Stimulated activated effector memory CD8-positive, alpha-beta T cell treated with anti-CD3 and anti-CD28 coated beads, Interleukin-12 subunit alpha, Interleukin-12 subunit beta, amount 100 ng/mL, for 72 hours (primary cell): Measurements from ENCODE around the gene CMTM4.
A peak's percentile ranks its signal among the peaks of the same experiment; 100 is the strongest.

Experiments used
- ATAC-seq: fragments of 150-1000 bp; cut with Tn5 transposase; 2 replicates; pipeline ENCODE4 v1.10.0; 2021
- DNase-seq, 2 donors: peaks; one replicate each; pipeline ENCODE4 v3.0.0; 2021 to 2022; ENCODE audit warnings: low spot score in 2 of 2
- H3K27ac Mint-ChIP-seq: one replicate; pipeline ENCODE4 v1.8.0; 2022; ENCODE audit warnings: mild to moderate bottlenecking, mixed read lengths
- H3K36me3 Mint-ChIP-seq: one replicate; pipeline ENCODE4 v1.8.0; 2022; ENCODE audit warnings: mild to moderate bottlenecking, mixed read lengths
- H3K4me1 Mint-ChIP-seq: one replicate; pipeline ENCODE4 v1.8.0; 2022; ENCODE audit warnings: mixed read lengths
- H3K4me3 Mint-ChIP-seq: one replicate; pipeline ENCODE4 v1.8.0; 2022; ENCODE audit warnings: mild to moderate bottlenecking, mixed read lengths
- H3K9me3 Mint-ChIP-seq: one replicate; pipeline ENCODE4 v1.8.0; 2022; ENCODE audit warnings: mixed read lengths

The CMTM4 gene

DNA sequence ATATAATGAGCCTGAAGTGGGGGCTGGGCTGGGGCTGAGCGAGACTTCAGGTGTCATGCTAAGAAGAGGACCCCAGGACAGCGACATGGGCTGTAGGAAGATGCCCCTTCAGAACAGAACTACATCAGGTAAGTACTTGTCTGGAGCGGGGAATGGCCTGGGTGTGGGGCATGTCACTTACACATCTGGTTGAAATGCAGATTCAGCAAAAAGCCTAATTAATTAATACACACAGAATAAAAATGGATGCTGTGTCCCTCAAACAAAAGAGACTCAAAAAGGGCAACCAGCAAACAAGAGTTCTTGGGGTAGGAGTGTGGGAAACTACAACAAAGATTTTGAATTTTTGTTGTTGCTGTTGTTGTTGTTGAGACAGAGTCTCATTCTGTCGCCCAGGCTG lies 105.5 kb downstream of the CMTM4 start:
- no peak overlapping the region for H3K27ac Mint-ChIP-seq
- no peaks in the 10 kb centered on the region for H3K9me3 Mint-ChIP-seq
- ATAC-seq (no peak), DNase-seq (no peak)
- peaks cover 7% of the 10 kb centered on the region for H3K36me3 Mint-ChIP-seq
- H3K4me1 Mint-ChIP-seq = peaks cover 17% of the 10 kb centered on the region
- H3K4me3 Mint-ChIP-seq = no peak overlapping the region

DNA sequence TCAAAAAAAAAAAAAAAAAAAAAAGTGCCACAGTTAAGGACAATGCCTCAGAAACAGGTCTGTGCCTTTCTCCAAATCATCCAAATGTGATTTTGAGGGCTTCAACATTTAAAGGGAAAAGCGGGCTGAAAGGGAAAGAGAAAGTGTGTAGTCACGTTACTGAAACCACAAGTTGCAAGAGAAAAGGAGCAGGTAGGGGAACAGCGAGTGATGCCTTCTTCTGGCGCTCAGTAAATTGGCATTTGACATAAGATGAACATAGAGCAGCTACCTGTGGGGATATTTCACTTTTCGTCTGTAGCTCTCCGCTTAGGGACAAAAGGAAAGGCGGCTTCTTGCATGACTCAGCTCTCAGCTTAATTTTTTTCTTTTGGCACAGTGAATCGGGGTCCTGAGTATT lies 106.2 kb downstream of the CMTM4 start:
- no peaks in the 10 kb centered on the region for H3K9me3 Mint-ChIP-seq
- DNase-seq (no peak), ATAC-seq (no peak)
- peaks cover 17% of the 10 kb centered on the region for H3K4me1 Mint-ChIP-seq
- H3K4me3 Mint-ChIP-seq = peak overlapping the region; percentile 65
- peaks cover 7% of the 10 kb centered on the region for H3K36me3 Mint-ChIP-seq
- H3K27ac Mint-ChIP-seq = no peak overlapping the region

DNA sequence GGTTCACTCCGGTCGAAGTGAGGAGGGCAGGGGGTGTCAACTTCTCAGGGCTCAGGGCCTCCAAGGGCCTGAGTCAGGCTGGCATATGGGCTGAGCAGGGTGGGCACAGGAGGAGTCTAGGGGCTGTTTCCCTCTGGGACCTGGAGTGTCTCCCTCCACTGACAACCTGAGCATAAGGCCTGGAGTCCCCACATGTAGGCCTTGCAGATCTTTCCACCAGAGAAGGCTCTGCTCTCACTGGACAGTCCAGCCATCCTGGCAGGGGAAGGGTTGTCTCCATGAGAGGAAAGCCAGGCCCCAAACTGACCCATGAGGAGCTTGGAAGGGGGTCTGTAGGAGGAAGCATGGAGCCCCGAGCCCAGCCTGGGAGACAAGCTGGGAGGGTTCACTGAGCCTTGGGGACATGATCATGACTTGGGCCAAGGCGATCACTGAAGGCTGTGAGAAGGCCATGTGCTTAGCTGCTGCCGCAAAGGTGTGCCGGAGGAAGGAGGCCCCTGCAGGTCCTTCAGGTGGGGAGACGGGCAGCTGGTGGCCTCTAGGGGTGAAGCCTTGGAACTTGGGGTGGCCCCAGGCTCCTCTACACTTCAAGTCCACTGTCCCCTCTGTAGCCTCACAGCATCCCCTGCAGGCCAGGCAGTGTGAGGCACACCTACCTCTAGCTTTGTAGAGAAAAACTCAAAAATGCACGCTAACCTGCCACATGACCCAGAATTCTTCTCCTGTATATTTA lies 107.4 kb downstream of the CMTM4 start:
- H3K36me3 Mint-ChIP-seq = peaks cover 7% of the 10 kb centered on the region
- H3K4me1 Mint-ChIP-seq = peaks cover 17% of the 10 kb centered on the region
- ATAC-seq = peak; percentile 97
- peak overlapping the region; percentile 65 for H3K4me3 Mint-ChIP-seq
- peak in 1 of 2 donors; percentile 71 for DNase-seq
- H3K27ac Mint-ChIP-seq = peak overlapping the region; percentile 43
- H3K9me3 Mint-ChIP-seq = no peaks in the 10 kb centered on the region

DNA sequence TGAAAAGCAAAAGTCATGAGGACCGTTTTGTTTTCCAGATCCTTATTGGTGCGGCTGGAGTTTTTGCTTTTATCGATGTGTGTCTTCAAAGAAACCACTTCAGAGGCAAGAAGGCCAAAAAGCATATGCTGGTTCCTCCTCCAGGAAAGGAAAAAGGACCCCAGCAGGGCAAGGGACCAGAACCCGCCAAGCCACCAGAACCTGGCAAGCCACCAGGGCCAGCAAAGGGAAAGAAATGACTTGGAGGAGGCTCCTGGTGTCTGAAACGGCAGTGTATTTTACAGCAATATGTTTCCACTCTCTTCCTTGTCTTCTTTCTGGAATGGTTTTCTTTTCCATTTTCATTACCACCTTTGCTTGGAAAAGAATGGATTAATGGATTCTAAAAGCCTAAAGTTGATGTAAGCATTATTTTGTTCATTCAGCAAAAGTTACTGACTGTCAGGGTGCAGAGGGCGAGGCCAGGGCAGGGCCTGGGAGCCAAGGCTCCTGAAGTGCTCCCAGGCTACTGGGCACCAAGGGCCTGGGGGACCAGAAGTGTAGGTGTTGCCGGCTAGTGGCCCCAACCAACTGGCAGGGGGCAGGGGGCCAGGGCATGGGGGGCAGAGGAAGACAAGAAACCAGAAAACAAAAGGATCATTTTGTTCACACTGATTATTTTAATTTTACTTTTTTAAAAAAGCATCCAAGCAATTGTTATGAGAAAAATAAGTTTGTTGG lies 108.5 kb downstream of the CMTM4 start:
- no peak for DNase-seq
- Mint-ChIP-seq H3K4me3 (no peak overlapping the region), H3K9me3 (no peaks in the 10 kb centered on the region), H3K4me1 (peaks cover 17% of the 10 kb centered on the region), H3K36me3 (peaks cover 7% of the 10 kb centered on the region), H3K27ac (peak overlapping the region; percentile 54)
- ATAC-seq = no peak

DNA sequence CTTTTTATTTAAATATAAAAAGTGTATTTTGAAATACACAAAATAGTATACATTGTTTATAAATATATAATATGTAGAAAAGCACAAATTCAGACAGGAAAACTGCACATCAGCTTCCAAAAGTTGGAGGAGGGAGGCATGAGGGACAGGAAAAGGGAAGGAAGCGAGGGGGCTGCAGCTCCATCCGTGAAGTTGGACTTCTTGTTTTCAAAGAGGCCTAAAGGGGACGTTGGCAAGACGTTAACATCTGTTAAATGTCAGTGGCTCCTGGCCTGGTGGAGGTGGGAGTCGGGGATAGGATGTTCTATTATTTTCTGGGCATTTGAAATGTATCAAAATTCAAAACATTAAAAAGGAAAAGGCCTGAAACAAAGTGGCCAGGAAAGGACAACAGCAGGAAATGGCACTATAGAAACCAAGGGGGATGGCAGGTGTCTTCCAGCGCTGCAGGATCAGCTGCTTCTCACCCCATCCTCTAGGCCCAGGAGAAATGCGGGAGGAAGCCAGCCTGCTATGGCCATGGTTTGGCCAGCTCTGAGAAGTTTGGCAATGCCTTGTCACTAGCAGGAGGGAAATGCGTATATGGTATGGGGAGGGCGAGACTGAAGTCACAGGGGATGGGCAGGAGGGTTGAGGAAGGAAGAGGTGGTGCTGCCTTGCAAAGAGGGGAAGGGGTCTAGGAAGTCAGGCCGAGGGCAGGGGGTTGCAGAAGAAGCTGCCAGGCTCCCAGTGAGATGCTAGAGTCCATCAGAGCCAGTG lies 110.9 kb downstream of the CMTM4 start:
- ATAC-seq (no peak), DNase-seq (no peak)
- Mint-ChIP-seq H3K9me3 (no peaks in the 10 kb centered on the region), H3K36me3 (peaks cover 7% of the 10 kb centered on the region), H3K4me1 (peaks cover 23% of the 10 kb centered on the region), H3K27ac (no peak overlapping the region), H3K4me3 (no peak overlapping the region)

DNA sequence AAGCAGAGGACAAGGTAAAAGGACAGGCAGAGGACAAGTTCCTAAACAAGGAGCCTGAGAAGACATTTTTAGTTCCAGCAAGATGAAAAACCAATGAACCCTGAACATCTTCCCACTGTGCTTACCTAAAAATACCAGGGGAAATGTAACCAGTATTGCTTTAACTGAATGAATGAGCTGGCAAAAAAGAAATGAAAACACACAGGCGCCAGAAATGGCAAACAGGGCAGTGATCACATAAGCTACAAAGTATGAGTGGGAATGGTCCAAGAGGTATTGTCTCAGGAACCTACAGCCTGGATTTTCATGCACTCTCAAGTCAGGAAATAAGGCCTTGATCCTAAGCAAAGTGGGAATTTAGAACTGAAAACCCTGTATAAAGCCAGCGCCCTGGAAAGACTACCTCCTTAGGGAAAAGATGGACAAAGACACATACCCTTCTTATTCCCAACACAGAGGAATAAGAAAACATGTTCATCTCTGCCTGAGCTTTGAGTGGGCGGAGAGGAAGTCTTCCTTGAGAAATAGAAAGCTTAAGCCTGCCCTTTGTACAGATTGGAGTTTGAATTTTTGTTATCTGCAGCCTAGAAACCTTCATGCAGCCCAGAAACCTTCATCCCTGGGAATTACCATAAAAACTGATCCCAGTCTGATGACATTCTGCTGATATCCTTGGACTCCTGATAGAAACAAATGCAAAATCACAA lies 115.1 kb downstream of the CMTM4 start:
- Mint-ChIP-seq H3K9me3 (no peaks in the 10 kb centered on the region), H3K27ac (no peak overlapping the region), H3K4me1 (peaks cover 27% of the 10 kb centered on the region), H3K36me3 (no peaks in the 10 kb centered on the region), H3K4me3 (no peak overlapping the region)
- DNase-seq (no peak), ATAC-seq (no peak)

DNA sequence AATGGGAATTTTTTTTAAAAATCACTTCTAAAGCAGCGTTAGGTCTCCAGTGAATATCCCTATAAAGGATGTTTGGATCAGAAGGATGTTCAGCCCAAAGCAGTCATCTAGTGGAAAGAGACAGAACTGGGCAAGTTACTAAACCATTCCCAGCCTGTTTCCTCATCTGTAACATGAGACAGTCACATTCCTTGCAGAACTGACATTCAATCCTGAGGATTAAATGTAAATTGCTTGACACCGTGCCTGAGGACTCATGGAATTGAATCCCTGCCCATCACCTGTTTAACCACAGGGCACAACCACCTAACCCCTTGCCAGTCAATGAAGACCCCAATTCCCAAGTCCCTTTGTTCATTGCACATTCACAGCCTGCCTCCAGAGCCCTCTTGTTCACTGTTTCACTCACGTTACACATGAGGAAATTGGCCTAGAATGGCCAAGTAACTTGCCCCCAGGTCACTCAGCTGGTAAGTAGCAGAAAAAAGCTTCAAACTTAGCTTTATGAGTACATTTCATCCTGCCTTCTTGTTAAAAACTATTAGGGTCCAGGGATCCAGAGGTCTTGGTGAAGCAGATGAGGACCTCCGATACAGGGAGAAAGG lies 115.8 kb downstream of the CMTM4 start:
- Mint-ChIP-seq H3K4me3 (no peak overlapping the region), H3K27ac (no peak overlapping the region), H3K36me3 (no peaks in the 10 kb centered on the region), H3K4me1 (peaks cover 27% of the 10 kb centered on the region), H3K9me3 (no peaks in the 10 kb centered on the region)
- no peak for DNase-seq
- ATAC-seq = no peak

DNA sequence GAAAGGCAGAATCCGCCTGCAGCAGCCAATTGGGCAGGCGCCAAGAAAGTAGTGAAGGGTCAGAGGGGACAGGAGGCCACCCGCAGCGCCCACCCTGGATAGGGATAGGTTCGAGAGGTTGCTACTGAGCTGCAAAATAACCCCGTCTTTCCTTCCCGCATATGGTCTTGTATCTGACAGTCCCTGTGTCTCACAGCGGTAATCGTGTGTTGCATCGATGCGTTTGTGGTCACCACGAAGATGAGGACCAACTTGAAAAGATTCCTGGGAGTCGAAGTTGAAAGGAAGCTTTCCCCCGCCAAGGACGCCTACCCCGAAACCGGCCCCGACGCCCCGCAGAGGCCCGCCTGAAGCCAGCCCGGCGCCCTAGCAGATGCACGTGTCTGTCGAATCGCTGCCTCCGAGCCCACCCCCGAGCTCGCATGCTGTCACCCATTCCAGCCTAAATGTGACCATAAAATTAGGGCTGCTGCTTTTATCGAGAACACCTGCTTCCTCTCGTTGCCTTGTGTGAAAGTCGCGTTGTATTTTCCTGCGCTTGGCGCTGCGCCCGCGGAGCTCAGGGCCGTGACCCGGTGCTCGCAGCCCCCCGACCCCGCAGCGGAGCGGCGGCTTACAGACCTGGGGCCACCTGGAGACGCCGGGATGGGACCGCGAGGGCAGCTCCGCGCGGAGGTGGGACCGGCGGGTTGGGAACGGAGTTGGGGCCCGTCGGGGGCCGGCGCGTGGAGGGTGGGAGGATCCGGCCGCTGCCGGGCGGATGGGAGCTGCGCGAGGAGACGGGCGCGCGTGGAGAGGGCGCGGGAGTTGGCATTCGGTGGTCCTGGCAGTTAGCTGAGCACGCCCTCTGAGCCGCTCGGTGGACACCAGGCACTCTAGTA lies 117.7 kb downstream of the CMTM4 start, which contains the start of gene CMTM2:
CMTM2 (plus strand) TSS at position 813 of the 881 bp plus-strand sequence. CDS start 145 bp downstream, outside the sequence.
- no peaks in the 10 kb centered on the region for H3K9me3 Mint-ChIP-seq
- H3K27ac Mint-ChIP-seq = peak within 1 kb of the TSS; percentile 74
- peaks cover 27% of the 10 kb centered on the region for H3K4me1 Mint-ChIP-seq

DNA sequence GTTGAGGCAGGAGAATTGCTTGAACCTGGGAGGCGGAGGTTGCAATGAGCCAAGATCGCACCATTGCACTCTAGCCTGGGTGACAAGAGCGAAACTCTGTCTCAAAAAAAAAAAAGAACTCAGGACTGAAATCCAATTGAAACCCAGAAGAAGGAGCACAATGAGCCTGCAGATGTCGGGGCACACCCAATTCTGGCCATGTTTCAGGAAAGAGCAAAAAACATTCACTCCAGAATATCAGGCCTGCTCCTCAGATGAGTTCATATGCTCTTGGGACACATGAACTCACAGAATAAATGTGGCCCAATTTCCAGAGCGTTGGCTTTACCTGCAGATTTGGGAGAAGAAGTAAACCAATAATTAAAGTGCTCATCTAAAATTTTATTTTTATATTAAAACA lies 120.2 kb downstream of the CMTM4 start:
- H3K27ac Mint-ChIP-seq = no peak overlapping the region
- no peak for DNase-seq
- peaks cover 40% of the 10 kb centered on the region for H3K4me1 Mint-ChIP-seq
- H3K36me3 Mint-ChIP-seq = peaks cover 18% of the 10 kb centered on the region
- no peak overlapping the region for H3K4me3 Mint-ChIP-seq
- ATAC-seq = no peak
- H3K9me3 Mint-ChIP-seq = no peaks in the 10 kb centered on the region

More for the DNA sequence above, 117.7 kb downstream of the CMTM4 start, which contains the start of gene CMTM2:
- peak within 1 kb of the TSS; percentile 60 for H3K4me3 Mint-ChIP-seq
- no peaks in the 10 kb centered on the region for H3K36me3 Mint-ChIP-seq
- no peak for DNase-seq
- ATAC-seq = peak; percentile 37

DNA sequence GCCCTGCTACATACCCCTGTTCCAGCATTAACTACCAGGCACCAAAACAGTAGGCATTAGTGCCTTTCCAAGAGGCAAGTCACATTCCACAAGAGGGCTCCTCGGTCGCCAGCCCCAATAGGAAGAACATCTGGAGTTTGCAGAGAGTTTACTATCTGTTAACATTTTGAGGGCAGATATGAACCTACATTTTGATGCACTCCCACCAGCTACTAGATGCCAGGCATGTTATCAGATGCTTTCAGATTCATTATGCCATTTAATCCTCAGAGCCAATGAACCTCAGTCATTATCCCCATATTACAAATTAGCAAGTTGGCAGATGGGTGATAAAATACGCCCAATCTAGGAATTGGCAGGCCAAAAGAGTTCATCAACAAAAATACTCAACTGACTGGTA lies 121.5 kb downstream of the CMTM4 start:
- Mint-ChIP-seq H3K4me1 (peaks cover 33% of the 10 kb centered on the region), H3K9me3 (no peaks in the 10 kb centered on the region), H3K4me3 (no peak overlapping the region), H3K36me3 (peaks cover 23% of the 10 kb centered on the region), H3K27ac (no peak overlapping the region)
- ATAC-seq = no peak
- no peak for DNase-seq

DNA sequence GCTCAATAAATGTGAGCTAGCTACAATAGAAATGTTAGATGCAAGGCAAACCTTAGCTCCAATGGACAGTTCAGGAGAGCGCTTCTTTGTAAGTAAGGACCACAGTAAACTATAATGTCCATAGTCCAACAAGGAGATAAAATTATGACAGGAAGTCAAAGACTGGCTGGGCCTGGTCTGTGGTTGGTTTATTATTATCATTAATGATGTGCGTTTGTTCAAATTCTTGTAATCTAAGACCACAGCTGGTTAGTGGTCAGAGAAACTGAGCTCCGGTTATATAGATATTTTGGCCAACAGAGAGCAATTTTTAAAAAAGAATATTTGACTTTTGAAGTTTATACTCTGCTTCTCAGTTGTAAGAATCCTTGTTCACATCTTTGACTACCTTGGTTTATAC lies 122.0 kb downstream of the CMTM4 start:
- Mint-ChIP-seq H3K36me3 (peaks cover 28% of the 10 kb centered on the region), H3K9me3 (no peaks in the 10 kb centered on the region), H3K27ac (no peak overlapping the region), H3K4me3 (no peak overlapping the region), H3K4me1 (peaks cover 27% of the 10 kb centered on the region)
- ATAC-seq (no peak), DNase-seq (no peak)

DNA sequence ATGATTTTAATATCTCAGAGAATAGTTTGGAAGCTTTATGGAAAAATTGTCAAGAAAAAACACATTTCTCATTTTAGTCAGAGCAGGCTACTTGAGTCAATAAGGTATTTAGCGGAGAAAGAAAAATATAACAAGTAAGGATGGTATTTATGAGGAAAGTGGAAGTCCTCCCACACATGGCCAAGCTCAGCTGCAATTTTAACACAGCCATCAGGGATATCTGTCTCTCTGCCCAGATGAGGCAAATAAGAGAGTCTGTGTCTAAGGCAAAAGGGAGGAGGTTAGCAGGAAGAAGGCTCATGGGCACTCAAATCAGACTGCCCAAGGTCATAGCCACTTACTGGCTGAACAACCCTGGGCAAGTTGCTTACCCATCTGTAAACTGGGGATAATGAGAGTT lies 122.5 kb downstream of the CMTM4 start:
- Mint-ChIP-seq H3K36me3 (peaks cover 31% of the 10 kb centered on the region), H3K9me3 (no peaks in the 10 kb centered on the region), H3K4me3 (no peak overlapping the region), H3K4me1 (peaks cover 24% of the 10 kb centered on the region), H3K27ac (no peak overlapping the region)
- DNase-seq (no peak), ATAC-seq (no peak)

DNA sequence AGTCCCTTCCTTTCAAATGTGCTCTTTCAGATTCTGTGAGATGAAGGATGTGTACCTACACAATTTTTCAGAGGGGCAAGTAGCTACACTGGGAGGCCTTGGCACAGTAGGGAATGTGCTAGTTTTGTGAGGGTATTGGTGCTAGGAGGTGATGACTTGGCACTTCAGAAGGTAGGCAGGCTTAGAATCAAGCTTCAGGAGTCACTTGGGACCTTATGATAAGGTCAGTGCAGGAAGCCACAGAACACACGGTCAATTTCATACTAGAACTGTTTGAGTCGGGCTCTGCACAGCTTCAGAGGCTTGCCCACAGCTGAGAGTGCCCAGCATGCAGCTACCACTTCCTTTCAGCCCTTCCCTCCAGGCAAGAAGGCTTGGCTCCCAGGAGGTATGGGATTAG lies 124.2 kb downstream of the CMTM4 start:
- H3K36me3 Mint-ChIP-seq = peaks cover 48% of the 10 kb centered on the region
- ATAC-seq = peak; percentile 24
- H3K27ac Mint-ChIP-seq = peak overlapping the region; percentile 86
- H3K9me3 Mint-ChIP-seq = no peaks in the 10 kb centered on the region
- DNase-seq = no peak
- peaks cover 14% of the 10 kb centered on the region for H3K4me1 Mint-ChIP-seq
- H3K4me3 Mint-ChIP-seq = no peak overlapping the region

DNA sequence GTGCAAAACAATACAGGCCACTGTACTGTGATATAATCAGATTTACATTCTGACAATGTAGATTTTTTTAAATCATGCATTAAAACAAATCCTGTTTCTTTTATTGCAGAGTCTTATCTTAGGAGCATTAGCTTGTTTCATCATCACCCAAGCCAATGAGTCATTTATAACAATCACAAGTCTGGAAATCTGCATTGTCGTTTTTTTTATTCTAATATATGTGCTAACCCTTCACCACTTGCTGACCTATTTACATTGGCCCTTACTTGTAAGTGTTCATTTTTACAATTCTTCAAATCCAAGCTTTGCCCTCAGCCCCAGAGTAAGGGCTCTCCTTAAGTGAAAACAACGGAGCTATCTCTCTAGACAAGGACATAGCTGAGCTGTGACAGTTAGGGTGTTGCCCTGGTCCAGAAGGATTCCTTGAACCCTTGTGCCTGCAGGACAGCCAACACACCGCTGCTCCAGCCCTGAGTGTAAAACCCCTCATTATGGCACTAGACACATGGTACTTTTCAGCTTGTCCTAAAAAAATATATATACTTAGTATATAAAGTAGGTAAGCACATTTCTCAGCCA lies 126.6 kb downstream of the CMTM4 start:
- no peak overlapping the region for H3K27ac Mint-ChIP-seq
- H3K4me3 Mint-ChIP-seq = no peak overlapping the region
- peaks cover 21% of the 10 kb centered on the region for H3K4me1 Mint-ChIP-seq
- no peak for ATAC-seq
- no peak for DNase-seq
- H3K36me3 Mint-ChIP-seq = peaks cover 73% of the 10 kb centered on the region
- H3K9me3 Mint-ChIP-seq = no peaks in the 10 kb centered on the region
